ENCODE results near the gene CDH13. TPM values are rescaled to one million over a fixed set of nuclear protein-coding genes. Genes with fewer than 3 reads are reported as not detected.
A peak's percentile ranks its signal among the peaks of the same experiment; 100 is the strongest.

The CDH13 gene
- total and polyA plus RNA-seq, 2 experiments from 2014 or later, result 1.6 to 4.4 TPM

GRCh38 chr16:83393196-83393981 is 766.6 kb downstream of the CDH13 start:
- Histone ChIP-seq H3K79me2 (replicated peaks; ENCODE audit: insufficient read depth) (no peaks in the 10 kb centered on the region), H4K20me1 (replicated peaks; ENCODE audit: insufficient read depth) (no peaks in the 10 kb centered on the region), H3K36me3 (ENCODE audit: insufficient read depth) (no peaks in the 10 kb centered on the region), H3F3A (replicated peaks; ENCODE audit: low read depth) (no peaks in the 10 kb centered on the region), H3K27ac (ENCODE audit: low read depth) (no peak overlapping the region), H3K27me3 (ENCODE audit: insufficient read depth) (no peaks in the 10 kb centered on the region), H3K4me3 (no peak overlapping the region), H3K4me1 (ENCODE audit: insufficient read depth) (no peaks in the 10 kb centered on the region), H2AFZ (no peak overlapping the region), H3K4me2 (no peak overlapping the region), H3K9me2 (ENCODE audit: insufficient read depth) (no peaks in the 10 kb centered on the region)
- Mint-ChIP-seq H3K27me3 (ENCODE audit: insufficient read depth, low read depth, poor library complexity) (no peaks in the 10 kb centered on the region), H3K9me3 (peaks cover 14% of the 10 kb centered on the region), H3K4me3 (no peak overlapping the region), H3K36me3 (ENCODE audit: low read depth) (peaks cover 3% of the 10 kb centered on the region; the same call in 1 of the 3 replicates), H3K4me1 (no peaks in the 10 kb centered on the region), H3K27ac (no peak overlapping the region)
- DNase-seq (ENCODE audit: low spot score) (peak; percentile 33), ATAC-seq (no peak)
- TF ChIP-seq JUNB (IDR thresholded peaks at IDR 0.05; ENCODE audit: unreplicated experiment) (no peak), CTCF (conservative IDR thresholded peaks at IDR 0.05; ENCODE audit: low read depth in 2 of 2) (peak; percentile 39 to 48)

GRCh38 chr16:83397601-83398291 is 771.0 kb downstream of the CDH13 start:
- peaks cover 3% of the 10 kb centered on the region; the same call in 1 of the 3 replicates for H3K36me3 Mint-ChIP-seq (ENCODE audit: low read depth)
- peaks cover 14% of the 10 kb centered on the region for H3K9me3 Mint-ChIP-seq
- no peaks in the 10 kb centered on the region for H3K27me3 ChIP-seq (ENCODE audit: insufficient read depth)
- no peaks in the 10 kb centered on the region for H3K4me1 Mint-ChIP-seq
- 0 out of 2 replicates have a peak, but pooled peaks cover under 1% of the 10 kb centered on the region for H3K4me1 ChIP-seq (ENCODE audit: insufficient read depth)
- no peak overlapping the region for H3K4me3 ChIP-seq
- H3K27me3 Mint-ChIP-seq (ENCODE audit: insufficient read depth, low read depth, poor library complexity), result no peaks in the 10 kb centered on the region
- H3K27ac Mint-ChIP-seq, result no peak overlapping the region
- no peak overlapping the region for H2AFZ ChIP-seq
- no peak overlapping the region for H3K4me3 Mint-ChIP-seq
- H4K20me1 ChIP-seq (replicated peaks; ENCODE audit: insufficient read depth), result no peaks in the 10 kb centered on the region
- no peaks in the 10 kb centered on the region for H3K79me2 ChIP-seq (replicated peaks; ENCODE audit: insufficient read depth)
- ATAC-seq (no peak), DNase-seq (ENCODE audit: low spot score) (no peak)
- H3K27ac ChIP-seq (ENCODE audit: low read depth), result no peak overlapping the region
- no peaks in the 10 kb centered on the region for H3K36me3 ChIP-seq (ENCODE audit: insufficient read depth)
- no peaks in the 10 kb centered on the region for H3K9me2 ChIP-seq (ENCODE audit: insufficient read depth)
- H3K4me2 ChIP-seq, result no peak overlapping the region
- no peaks in the 10 kb centered on the region for H3F3A ChIP-seq (replicated peaks; ENCODE audit: low read depth)
- no peak for TF ChIP-seq ZNF114 (CRISPR knock-in tag; IDR thresholded peaks at IDR 0.05)
- TF ChIP-seq JUNB (IDR thresholded peaks at IDR 0.05; ENCODE audit: unreplicated experiment), result no peak
- no peak for TF ChIP-seq REST (IDR thresholded peaks at IDR 0.05; ENCODE audit: unreplicated experiment)
- no peak for TF ChIP-seq POLR2AphosphoS5 (IDR thresholded peaks at IDR 0.05; ENCODE audit: low read depth)
- no peak for TF ChIP-seq CTCF (conservative IDR thresholded peaks at IDR 0.05; ENCODE audit: low read depth in 2 of 2)
- TF ChIP-seq NANOG (IDR thresholded peaks at IDR 0.05; ENCODE audit: borderline replicate concordance), result no peak

Measured in GM23338 (cell line).